NCI-H2107 (cell line): Measurements from ENCODE around the gene EIF2S3.
"Not testable (repeated sequence)": the region's sequence is repeated elsewhere in the genome, so short reads cannot be mapped to it uniquely, and the experiment has no call there.

Experiments used
- DNase-seq: peaks from one replicate; lab custom pipeline; 2025; lab: John Stamatoyannopoulos, UW

The EIF2S3 gene

DNA sequence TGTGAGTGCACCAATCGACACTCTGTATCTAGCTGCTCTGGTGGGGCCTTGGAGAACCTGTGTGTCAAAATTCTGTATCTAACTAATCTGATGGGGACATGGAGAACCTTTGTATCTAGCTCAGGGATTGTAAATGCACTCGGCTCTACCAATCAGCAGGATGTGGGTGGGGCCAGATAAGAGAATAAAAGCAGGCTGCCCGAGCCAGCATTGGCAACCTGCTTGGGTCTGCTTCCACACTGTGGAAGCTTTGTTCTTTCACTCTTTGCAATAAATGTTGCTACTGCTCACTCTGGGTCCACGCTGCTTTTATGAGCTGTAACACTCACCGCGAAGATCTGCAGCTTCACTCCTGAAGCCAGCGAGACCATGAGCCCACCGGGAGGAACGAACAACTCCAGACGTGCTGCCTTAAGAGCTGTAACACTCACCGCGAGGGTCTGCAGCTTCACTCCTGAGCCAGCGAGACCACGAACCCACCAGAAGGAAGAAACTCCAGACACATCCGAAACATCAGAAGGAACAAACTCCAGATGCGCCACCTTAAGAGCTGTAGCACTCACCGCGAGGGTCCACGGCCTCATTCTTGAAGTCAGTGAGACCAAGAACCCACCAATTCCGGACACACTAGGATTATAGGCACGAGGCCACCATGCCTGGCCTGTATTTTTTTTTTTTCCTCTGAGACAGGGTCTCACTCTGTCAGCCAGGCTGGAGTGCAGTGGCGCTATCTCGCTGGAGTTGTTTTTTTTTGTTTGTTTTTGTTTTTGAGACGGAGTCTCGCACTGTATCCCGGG lies 4.0 kb upstream of the EIF2S3 start:
- not testable (repeated sequence) for DNase-seq

DNA sequence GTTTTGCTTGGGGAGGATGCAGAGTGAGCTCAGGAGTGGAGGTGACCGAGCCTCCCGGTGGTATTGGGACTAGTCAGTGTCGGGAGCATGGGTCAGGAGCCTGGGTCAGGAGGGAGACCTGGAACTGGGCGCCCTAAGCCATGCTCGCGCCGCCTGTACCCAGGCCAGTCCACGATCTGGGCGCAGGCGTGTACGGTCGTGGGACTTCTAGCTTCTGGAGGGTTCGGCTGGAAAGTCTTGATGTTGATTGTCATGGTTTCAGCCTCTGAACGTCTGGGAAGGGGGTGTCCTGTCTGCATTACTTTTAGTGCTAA lies 244 bp downstream of the EIF2S3 start:
- no peak for DNase-seq

DNA sequence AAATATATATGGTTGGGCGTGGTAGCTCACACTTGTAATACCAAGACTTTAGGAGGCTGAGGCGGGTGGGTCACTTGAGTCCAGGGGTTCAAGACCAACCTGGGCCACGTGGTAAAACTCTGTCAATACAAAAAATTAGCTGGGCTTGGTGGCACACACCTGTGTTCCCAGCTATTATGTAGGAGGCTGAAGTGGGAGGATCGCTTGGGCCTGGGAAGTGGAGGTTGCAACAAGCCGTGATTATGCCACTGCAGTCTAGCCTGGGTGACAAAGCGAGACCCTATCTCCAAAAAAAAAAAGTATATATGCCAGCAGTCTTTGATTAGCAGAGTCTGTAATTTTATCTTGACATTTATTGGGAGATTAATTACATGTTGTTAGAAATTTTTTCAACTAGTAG lies 8.7 kb downstream of the EIF2S3 start:
- DNase-seq = no peak

DNA sequence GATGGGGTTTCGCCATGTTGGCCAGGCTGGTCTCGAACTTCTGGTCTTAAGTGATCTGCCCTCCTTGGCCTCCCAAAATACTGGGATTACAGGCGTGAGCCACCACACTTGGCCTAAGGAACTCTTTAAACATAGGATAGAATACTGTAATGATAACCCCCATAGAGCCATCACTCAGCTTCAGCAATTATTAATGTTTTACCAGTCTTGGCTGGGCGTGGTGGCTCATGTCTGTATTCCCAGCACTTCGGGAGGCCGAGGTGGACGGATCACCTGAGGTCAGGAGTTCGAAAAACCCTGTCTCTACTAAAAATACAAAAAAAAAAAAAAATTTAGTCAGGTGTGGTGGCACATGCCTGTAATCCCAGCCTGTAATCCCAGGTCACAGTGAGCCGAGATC lies 15.1 kb downstream of the EIF2S3 start:
- DNase-seq = no peak

DNA sequence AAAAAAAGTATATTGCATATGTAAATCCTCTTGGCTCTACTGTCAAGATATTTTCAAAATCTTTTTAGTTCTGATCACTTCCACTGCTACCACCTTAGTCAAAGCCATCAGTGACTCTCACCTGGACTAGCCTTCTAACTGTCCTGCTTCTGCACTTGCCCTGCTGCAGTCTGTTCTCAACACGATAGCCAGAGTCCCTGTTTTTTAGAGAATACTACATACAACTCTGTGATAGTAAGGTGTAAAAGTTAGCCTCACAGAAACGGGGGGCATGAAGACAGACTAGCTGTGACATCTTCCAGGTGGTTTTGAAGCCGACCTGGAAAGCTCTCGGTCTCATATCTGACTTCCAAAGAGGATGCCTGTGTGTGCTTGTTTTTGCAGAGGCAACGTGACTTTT lies 24.7 kb downstream of the EIF2S3 start:
- DNase-seq = no peak

DNA sequence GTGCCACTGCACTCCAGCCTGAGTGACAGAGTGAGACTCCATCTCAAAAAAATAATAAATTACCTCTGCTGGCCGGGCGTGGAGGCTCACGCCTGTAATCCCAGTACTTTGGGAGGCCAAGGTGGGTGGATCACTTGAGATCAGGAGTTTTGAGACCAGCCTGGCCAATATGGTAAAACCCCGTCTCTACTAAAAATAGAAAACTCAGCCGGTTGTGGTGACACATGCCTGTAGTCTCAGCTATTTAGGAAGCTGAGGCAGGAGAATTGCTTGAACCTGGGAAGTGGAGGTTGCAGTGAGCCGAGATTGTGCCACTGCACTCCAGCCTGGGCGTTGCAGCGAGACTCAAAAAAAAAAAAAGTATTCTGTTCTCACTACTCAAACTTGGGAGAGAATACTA lies 25.5 kb downstream of the EIF2S3 start:
- DNase-seq = not testable (repeated sequence)

DNA sequence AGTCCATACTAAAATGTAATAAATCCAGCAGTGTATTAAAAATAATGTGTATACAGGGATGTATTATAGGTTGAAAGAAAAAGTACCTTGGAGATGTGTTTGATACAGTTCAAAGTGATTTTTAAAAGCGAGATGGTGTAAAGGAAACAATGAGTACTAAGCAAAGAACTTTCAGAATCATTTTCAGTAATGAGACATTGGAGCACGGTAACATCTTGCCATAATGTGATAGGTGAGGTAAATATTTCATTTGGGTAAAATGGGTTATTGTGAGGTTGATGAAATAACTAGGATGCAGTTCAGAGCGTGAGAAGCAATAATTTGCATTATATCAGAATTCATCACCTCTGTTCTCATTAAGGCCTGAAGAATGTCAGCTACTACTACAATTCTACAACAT lies 25.9 kb downstream of the EIF2S3 start:
- no peak for DNase-seq

DNA sequence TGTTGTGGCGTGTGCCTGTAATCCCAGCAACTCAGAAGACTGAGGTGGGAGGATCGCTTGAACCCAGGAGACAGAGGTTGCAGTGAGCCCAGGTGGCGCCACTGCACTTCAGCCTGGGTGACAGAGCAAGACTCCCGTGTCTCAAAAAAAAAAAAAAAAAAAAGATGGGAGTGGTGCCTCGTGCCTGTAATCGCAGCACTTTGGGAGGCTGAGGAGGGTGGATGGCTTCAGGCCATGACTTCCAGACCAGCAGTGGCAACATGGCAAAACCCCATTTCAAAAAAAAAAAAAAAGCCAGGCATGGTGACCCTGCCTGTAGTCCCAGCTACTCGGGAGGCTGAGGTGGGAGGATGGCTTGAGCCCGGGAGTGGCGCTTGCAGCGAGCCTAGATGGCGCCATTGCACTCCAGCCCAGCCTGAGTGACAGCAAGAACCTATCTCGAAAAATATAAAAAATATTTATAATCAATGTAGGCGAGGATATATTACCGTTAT lies 27.0 kb downstream of the EIF2S3 start:
- no peak for DNase-seq

DNA sequence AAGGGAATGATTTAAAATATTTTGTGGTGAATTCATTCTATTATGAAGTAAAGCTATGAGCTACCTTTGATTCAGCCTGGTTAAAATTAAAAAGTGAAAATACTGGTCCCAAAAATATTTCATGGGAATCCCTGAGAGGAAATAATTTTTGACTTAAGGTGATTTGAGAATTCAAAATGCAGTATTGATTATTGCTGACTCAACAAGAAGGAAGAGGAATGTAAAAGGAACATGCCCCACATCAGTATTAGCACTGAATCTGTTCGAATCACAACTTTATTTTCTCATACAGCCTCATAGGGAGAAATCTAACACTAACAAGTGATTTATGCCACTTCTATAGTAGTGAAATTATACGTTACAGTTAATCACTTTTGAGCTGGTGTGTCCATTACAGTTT lies 27.7 kb downstream of the EIF2S3 start:
- DNase-seq = no peak

DNA sequence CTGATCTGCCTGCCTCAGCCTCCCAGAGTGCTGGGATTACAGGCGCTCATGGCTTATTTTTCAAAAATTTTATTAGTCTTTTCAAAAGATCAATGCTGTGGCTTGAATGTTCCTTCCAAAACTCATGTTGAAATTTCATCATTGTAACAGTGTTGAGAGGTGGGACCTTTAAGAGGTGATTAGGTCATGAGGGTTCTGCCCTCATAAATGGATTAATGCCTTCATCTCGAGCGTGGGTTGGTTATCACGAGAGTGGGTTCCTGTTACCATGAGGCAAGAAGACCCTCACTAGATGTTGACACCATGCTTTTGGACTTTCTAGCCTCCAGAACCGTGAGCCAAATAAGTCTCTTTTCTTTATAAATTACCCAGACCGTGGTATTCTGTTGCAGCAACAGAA lies 30.3 kb downstream of the EIF2S3 start:
- no peak for DNase-seq

DNA sequence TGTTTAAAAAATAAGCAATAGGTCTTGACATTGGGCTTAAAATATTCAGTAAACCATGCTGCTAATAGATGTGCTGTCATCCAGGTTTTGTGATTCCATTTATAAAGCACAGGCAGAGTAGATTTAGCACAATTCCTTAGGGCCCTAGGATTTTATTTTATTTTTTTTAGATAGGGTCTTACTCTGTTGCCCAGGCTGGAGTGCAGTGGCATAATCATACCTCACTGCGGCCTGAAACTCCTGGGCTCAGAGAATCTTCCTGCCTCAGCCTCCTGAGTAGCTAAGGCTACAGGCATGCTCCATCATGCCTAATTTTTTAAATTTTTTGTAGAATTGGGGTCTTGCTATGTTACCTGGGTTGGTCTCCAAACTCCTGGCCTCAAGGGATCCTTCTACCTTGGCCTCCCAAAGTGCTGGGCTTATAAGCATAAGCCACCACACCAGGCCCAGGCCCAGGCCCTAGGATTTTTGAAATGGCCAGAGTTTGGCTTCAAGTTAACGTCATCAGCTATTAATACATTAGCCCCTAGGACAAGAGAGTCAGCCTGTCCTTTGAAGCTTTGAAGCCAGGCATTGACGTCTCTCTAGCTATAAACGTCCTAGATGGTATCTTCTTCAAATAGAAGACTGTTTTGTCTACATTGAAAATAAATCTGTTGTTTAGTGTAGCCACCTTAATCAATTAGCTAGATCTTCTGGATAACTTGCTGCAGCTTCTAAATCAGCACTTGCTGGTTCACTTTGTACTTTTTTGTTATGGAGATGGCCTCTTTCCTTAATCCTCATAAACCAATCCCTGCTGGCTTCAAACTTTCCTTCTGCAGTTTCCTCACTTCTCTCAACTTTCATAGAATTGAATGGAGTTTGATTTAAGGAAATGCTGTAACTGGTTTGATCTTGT lies 35.8 kb downstream of the EIF2S3 start:
- DNase-seq = no peak

DNA sequence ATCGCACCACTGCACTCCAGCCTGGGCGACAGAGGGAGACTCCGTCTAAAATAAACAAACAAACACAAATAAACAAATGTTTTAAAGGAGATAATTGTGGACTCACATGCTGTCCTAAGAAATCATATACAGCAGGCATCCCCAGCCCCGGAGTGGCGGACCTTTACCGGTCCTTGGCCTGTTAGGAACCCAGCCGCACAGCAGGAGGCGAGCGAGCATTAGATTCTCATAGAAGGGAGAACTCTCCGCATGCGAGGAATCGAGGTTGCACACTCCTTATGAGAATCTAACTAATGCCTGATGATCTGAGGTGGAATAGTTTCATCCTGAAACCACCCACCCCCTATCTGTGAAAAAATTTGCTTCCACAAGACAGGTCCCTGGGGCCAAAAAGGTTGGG lies 39.0 kb downstream of the EIF2S3 start:
- no peak for DNase-seq

DNA sequence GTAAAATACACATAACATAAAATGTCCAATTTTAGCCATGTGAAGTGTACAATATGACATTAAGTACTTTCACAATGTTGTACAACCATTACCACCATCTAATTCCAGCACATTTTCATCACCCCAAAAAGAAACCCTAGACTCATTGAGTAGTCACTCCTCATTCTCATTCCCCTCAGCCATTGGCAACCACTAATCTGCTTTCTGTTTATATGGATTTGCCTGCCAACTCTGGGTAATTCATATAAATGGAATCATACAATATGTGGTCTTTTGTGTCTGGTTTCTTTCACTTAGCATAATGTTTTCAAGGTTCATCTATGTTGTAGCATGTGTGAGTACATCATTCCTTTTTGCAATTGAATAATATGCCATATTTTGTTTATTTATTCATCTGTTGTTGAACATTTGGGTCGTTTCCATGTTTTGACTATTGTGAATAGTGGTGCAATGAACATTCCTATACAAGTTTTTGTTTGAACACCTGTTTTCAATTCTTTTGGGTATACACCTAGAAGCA lies 43.0 kb downstream of the EIF2S3 start:
- no peak for DNase-seq

DNA sequence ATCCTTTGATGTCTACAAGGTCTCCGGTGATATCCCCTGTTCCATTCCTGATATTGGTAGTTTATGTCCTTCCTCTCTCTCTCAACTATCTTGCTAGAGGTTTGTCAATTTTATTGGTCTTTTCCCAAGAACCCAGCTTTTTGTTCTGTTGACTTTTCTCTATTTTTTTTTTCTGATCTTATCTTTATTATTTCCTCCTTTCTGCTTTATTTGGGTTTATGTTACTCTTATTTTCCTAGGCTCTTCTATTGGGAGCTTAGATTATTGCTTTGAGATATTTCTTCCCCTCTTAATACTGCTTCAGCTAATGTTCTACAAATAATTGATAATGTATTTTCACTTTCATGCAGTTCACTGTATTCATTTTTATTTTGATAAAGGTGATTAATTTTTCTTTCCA lies 44.2 kb downstream of the EIF2S3 start:
- no peak for DNase-seq

DNA sequence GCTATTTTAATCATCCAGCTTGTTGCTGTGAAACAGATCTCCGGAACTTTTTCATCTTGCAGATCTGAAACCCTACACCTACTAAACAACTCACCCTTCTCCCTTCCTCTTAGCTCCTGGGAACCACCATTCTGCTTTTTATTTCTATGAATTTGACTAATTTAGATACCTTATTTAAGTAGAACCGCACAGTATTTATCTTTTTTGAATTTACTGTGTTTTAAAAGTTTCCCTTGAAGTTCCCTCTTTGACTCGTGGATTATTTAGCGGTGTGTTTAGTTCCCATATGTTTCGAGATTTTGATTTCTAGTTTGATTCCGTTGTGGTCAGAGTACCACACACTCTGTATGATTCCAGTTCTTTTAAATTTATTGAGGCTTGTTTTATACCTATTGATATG lies 44.6 kb downstream of the EIF2S3 start:
- DNase-seq = no peak

DNA sequence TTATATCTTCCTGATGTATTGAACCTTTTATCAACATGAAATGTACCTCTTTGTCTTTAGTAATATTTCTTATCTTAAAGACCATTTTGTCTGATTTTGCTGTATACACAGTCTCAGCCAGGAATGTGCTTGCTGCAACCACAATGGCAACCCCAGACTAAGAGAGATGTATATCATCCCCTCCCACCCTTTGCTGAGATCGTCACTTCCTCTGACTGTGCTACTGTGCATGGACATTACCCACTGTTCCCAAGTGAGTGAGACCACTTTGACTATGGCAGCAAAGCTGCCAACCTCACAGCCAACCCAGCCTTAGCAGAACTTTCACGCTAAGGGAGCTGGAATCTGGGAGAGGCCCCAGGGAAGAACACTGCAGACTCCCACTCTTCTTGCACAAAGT lies 46.0 kb downstream of the EIF2S3 start:
- DNase-seq = no peak

DNA sequence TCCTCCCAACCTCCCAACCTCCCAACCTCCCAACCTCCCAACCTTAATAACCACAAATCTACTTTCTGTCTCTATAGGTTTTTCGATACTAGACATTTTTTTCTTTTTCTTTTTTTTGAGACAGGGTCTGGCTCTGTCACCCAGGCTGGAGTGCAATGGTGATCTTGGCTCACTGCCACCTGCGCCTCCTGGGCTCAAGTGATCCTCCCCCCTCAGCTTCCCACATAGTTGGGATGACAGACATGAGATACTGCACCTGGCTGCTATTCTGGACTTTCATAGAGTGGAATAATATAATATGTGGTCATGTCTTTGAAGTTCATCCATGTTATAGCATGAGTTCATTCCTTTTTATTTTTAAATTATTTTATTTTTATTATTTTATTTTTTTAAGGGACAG lies 55.3 kb downstream of the EIF2S3 start:
- no peak for DNase-seq

DNA sequence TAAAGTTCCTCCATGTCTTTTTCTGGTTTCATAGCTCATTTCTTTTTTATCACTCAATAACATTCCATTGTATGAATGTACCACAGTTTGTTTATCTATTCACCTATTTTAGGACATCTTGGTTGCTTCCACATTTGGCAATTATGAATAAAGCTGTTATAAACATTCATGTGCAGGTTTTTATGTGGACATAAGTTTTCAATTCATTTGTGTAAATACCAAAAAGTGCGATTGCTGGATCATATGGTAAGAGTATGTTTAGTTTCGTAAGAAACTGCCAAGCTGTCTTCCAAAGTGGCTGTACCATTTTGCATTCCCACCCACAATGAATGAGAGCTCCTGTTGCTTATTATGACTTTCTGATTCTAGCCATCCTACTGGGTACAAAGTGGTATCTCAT lies 58.4 kb downstream of the EIF2S3 start:
- DNase-seq = no peak

DNA sequence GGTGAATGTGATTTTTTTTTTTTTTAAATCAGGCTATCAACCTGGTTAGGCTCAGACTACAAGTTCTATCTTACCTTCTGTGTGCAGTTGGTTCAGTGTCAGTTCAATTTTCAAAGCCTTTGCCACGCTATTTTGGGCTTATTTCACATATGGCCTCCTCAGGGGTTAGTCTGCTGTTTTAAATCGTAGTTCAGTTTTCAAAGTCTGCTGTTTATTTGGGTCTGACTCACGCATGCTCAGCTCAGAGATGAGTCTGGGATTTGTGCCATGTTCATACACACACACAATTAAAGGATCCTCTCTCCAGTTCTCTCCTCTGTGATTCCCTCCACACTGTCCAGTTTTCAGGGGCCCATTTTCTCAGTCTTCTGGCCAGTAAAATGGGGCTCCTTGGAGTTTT lies 62.5 kb downstream of the EIF2S3 start:
- no peak for DNase-seq

DNA sequence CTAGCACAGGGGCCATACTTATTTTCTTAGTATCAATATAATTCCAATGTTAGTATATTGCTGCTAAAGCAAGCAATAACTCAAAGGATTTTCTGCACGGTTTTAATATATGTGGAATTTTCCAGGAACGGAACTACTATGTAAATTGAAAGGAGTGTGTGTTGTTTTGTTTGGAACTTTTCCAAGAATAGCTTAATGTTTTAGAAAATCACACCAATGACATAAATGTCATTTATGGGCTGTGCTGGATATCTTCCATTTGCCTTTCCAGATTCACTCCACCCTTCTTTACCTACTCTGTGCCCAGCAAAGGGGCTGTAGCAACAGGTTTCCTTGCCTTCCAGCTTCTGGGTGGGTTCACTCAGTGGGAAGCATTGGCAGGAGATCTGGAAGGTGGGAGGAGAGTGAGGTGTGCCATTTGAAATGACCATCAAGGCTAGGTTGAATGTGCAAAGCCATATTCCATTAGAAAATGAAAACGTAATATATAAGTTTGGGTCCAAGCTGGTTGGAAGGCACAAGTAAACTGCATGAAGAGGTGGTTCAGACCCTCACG lies 69.6 kb downstream of the EIF2S3 start:
- DNase-seq = no peak

DNA sequence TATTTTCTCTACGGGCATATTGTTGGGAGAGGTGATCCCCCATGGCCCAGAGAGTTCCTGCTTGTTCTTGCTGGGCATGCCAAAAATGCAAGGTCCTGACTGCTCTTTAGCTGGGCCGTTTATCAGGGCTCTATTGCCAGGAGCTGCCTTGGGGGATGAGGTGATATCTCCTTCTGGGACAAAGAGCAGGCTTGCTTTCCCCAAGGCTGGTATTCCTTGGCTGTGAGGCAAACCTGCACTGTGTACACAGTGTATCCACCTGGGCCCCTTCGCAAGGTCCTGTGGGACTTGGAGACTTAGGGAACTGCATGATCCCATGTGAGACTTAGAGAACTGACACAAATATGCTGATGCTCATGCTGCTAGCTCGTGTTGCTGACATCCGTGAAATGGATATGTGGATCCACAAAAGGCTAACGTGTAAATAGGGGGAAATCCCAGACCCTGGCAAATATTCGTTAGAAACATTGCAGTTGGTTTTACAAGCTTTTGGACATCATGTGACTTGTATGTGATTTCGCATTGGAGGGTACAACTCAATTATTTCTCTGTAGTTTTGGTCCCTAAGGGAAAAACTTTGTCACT lies 70.4 kb downstream of the EIF2S3 start:
- no peak for DNase-seq
